Activated CD8-positive, alpha-beta memory T cell treated with anti-CD3 and anti-CD28 coated beads, Interleukin-2, amount 10 ng/mL, durations not matched to agents 7 days and 5 days (primary cell): ENCODE measurements around the gene PTCH2. TPM values are rescaled to one million over a fixed set of nuclear protein-coding genes. Genes with fewer than 3 reads are reported as not detected.
"Not testable (repeated sequence)": the region's sequence is repeated elsewhere in the genome, so short reads cannot be mapped to it uniquely, and the experiment has no call there.

ENCODE experiments used
- ATAC-seq: fragments of 150-1000 bp; cut with Tn5 transposase; one replicate; pipeline ENCODE4 v1.10.0; 2021; ENCODE audit warnings: moderate library complexity
- CTCF ChIA-PET: fragments of 350-600 bp; sonication (Branson Sonifier 250); formaldehyde crosslinking; loops from one replicate; lab custom pipeline; 2021; ENCODE audit warnings: antibody characterized with exemption; lab: Charles Lee
- DNase-seq: peaks from one replicate; pipeline ENCODE4 v3.0.0-alpha.2; 2020
- H3K27ac Mint-ChIP-seq: one replicate; pipeline ENCODE4 v1.8.0; 2021; ENCODE audit warnings: mild to moderate bottlenecking, mixed read lengths
- H3K27me3 Mint-ChIP-seq: one replicate; pipeline ENCODE4 v1.8.0; 2021; ENCODE audit warnings: mixed read lengths
- H3K36me3 Mint-ChIP-seq: one replicate; pipeline ENCODE4 v1.8.0; 2021; ENCODE audit warnings: mild to moderate bottlenecking, mixed read lengths
- H3K4me1 Mint-ChIP-seq: one replicate; pipeline ENCODE4 v1.8.0; 2021; ENCODE audit warnings: mixed read lengths
- H3K4me3 Mint-ChIP-seq: one replicate; pipeline ENCODE4 v1.8.0; 2021; ENCODE audit warnings: mild to moderate bottlenecking, moderate library complexity, mixed read lengths
- H3K9me3 Mint-ChIP-seq: one replicate; pipeline ENCODE4 v1.8.0; 2022; ENCODE audit warnings: low read depth, mixed read lengths
- total RNA-seq, 2 experiments: library from RNA; stranded (reverse); gene quantifications; one replicate each; pipeline ENCODE4 v1.2.3, GENCODE V29; 2021

The PTCH2 gene
- total RNA-seq, 2 experiments from 2014 or later, result 0.82 to 3.6 TPM

GRCh38 chr1:44802306-44803061 lies 40.6 kb downstream of the PTCH2 start:
- DNase-seq, result no peak
- no peak for ATAC-seq
- peak overlapping the region; percentile 94 for H3K27ac Mint-ChIP-seq
- H3K9me3 Mint-ChIP-seq, result no peaks in the 10 kb centered on the region
- CTCF ChIA-PET, result interaction anchor here (0.6 to 5.2 kb wide), 2 partner anchors 12 to 17 kb away, joined by 3 to 62 read pairs; no protein-coding TSS in a partner anchor
- H3K4me1 Mint-ChIP-seq, result peaks cover 45% of the 10 kb centered on the region
- H3K27me3 Mint-ChIP-seq, result no peaks in the 10 kb centered on the region
- H3K4me3 Mint-ChIP-seq, result peak overlapping the region; percentile 78
- peaks cover 40% of the 10 kb centered on the region for H3K36me3 Mint-ChIP-seq

- peaks cover 37% of the 10 kb centered on the region for H3K4me1 Mint-ChIP-seq
- H3K27ac Mint-ChIP-seq, result peak overlapping the region; percentile 94
- H3K9me3 Mint-ChIP-seq, result no peaks in the 10 kb centered on the region
- peak overlapping the region; percentile 78 for H3K4me3 Mint-ChIP-seq
- ATAC-seq (no peak), DNase-seq (no peak)
- CTCF ChIA-PET, result interaction anchor here (3.1 to 5.2 kb wide), 3 partner anchors 7 to 18 kb away, joined by 42 to 62 read pairs (median 60); partner anchors contain the start of gene BTBD19
- H3K27me3 Mint-ChIP-seq, result no peaks in the 10 kb centered on the region
- H3K36me3 Mint-ChIP-seq, result peaks cover 33% of the 10 kb centered on the region
Observed at GRCh38 chr1:44801491-44802305, 41.4 kb downstream of the PTCH2 start.

GRCh38 chr1:44799770-44800584 lies 43.1 kb downstream of the PTCH2 start, which contains the start of gene PLK3:
TSS of gene PLK3 (plus strand) at chr1:44800377. CDS start at chr1:44800464, 87 bp downstream.
- DNase-seq (peak; percentile 99), ATAC-seq (peak; percentile 81)
- peak within 1 kb of the TSS; percentile 100 for H3K27ac Mint-ChIP-seq
- H3K27me3 Mint-ChIP-seq, result no peaks in the 10 kb centered on the region
- CTCF ChIA-PET, result interaction anchor here (0.6 to 5.2 kb wide), 22 partner anchors 9 to 691 kb away, joined by 3 to 62 read pairs (median 5); partner anchors contain the start of genes BTBD19, EIF2B3, HECTD3 and MUTYH
- peaks cover 24% of the 10 kb centered on the region for H3K36me3 Mint-ChIP-seq
- H3K9me3 Mint-ChIP-seq, result no peaks in the 10 kb centered on the region
- H3K4me3 Mint-ChIP-seq, result peak within 1 kb of the TSS; percentile 78
- peaks cover 29% of the 10 kb centered on the region for H3K4me1 Mint-ChIP-seq

GRCh38 chr1:44798481-44799365 lies 44.3 kb downstream of the PTCH2 start:
- Mint-ChIP-seq H3K27me3 (no peaks in the 10 kb centered on the region), H3K36me3 (peaks cover 18% of the 10 kb centered on the region), H3K27ac (peak overlapping the region; percentile 100), H3K9me3 (no peaks in the 10 kb centered on the region), H3K4me1 (peaks cover 29% of the 10 kb centered on the region), H3K4me3 (no peak overlapping the region)
- no peak for DNase-seq
- CTCF ChIA-PET, result interaction anchor here (0.9 to 5.2 kb wide), 11 partner anchors 8 to 216 kb away, joined by 3 to 62 read pairs (median 9); partner anchors contain the start of genes BTBD19 and HECTD3
- ATAC-seq, result no peak

- H3K27me3 Mint-ChIP-seq, H3K4me3 Mint-ChIP-seq, H3K9me3 Mint-ChIP-seq, ATAC-seq, DNase-seq: not testable (repeated sequence)
- H3K36me3 Mint-ChIP-seq, result peaks cover 13% of the 10 kb centered on the region
- peak overlapping the region; percentile 100 for H3K27ac Mint-ChIP-seq
- H3K4me1 Mint-ChIP-seq, result peaks cover 26% of the 10 kb centered on the region
- CTCF ChIA-PET, result interaction anchor here (1.7 to 5.2 kb wide), 4 partner anchors 11 to 67 kb away, joined by 7 to 62 read pairs (median 48); partner anchors contain the start of genes BTBD19 and RNU5D-1
Observed at GRCh38 chr1:44797886-44798285, 45.2 kb downstream of the PTCH2 start.

GRCh38 chr1:44792736-44793502 lies 50.1 kb downstream of the PTCH2 start:
- CTCF ChIA-PET, result interaction anchor here (0.6 to 2.7 kb wide), 16 partner anchors 8 to 511 kb away, joined by 3 to 22 read pairs (median 5); partner anchors contain the start of genes EIF2B3, HECTD3 and UROD
- H3K9me3 Mint-ChIP-seq, result no peaks in the 10 kb centered on the region
- H3K4me1 Mint-ChIP-seq, result peaks cover 7% of the 10 kb centered on the region
- DNase-seq (no peak), ATAC-seq (no peak)
- H3K27me3 Mint-ChIP-seq, result no peaks in the 10 kb centered on the region
- H3K27ac Mint-ChIP-seq, result no peak overlapping the region
- H3K4me3 Mint-ChIP-seq, result no peak overlapping the region
- H3K36me3 Mint-ChIP-seq, result no peaks in the 10 kb centered on the region

- Mint-ChIP-seq H3K9me3 (no peaks in the 10 kb centered on the region), H3K4me3 (no peak overlapping the region), H3K36me3 (no peaks in the 10 kb centered on the region), H3K27me3 (no peaks in the 10 kb centered on the region), H3K27ac (no peak overlapping the region), H3K4me1 (peaks cover 12% of the 10 kb centered on the region)
- no peak for DNase-seq
- no peak for ATAC-seq
- CTCF ChIA-PET, result interaction anchor here (0.9 to 2.8 kb wide), 7 partner anchors 8 to 223 kb away, joined by 3 to 14 read pairs (median 7); partner anchors contain the start of genes HECTD3, PLK3 and UROD
Observed at GRCh38 chr1:44790968-44791801, 51.9 kb downstream of the PTCH2 start.

- no peaks in the 10 kb centered on the region for H3K9me3 Mint-ChIP-seq
- H3K4me3 Mint-ChIP-seq, result no peak within 1 kb of the TSS
- CTCF ChIA-PET, result interaction anchor here (1.1 to 6.9 kb wide), 5 partner anchors 13 to 515 kb away, joined by 3 to 60 read pairs (median 6); partner anchors contain the start of genes RNU5D-1 and RPS8
- H3K4me1 Mint-ChIP-seq, result peaks cover 34% of the 10 kb centered on the region
- no peak for DNase-seq
- no peaks in the 10 kb centered on the region for H3K27me3 Mint-ChIP-seq
- ATAC-seq, result no peak
- no peak within 1 kb of the TSS for H3K27ac Mint-ChIP-seq
- no peaks in the 10 kb centered on the region for H3K36me3 Mint-ChIP-seq
Observed at GRCh38 chr1:44788120-44788860, 54.8 kb downstream of the PTCH2 start, which contains the start of gene BEST4. TSS of gene BEST4 (minus strand) at chr1:44788170. CDS start at chr1:44787705, 465 bp downstream.

GRCh38 chr1:44787506-44787905 lies 55.5 kb downstream of the PTCH2 start:
- Mint-ChIP-seq H3K4me1 (peaks cover 41% of the 10 kb centered on the region), H3K9me3 (no peaks in the 10 kb centered on the region), H3K27me3 (no peaks in the 10 kb centered on the region), H3K27ac (no peak overlapping the region), H3K36me3 (peaks cover 2% of the 10 kb centered on the region), H3K4me3 (no peak overlapping the region)
- no peak for DNase-seq
- no peak for ATAC-seq
- CTCF ChIA-PET, result interaction anchor here (0.6 to 6.9 kb wide), 10 partner anchors 9 to 533 kb away, joined by 3 to 60 read pairs (median 6); partner anchors contain the start of genes HECTD3, RNU5D-1, RPS8 and UROD
